ENCODE data around the gene SLC23A1. TPM values are rescaled to one million over a fixed set of nuclear protein-coding genes. Genes with fewer than 3 reads are reported as not detected.
"Not testable (repeated sequence)": the region's sequence is repeated elsewhere in the genome, so short reads cannot be mapped to it uniquely, and the experiment has no call there.

Gene SLC23A1
- total and polyA plus RNA-seq, 11 donors: not detected

- peak overlapping the region in 1 of 12 donors; percentile 16 for H3K4me3 ChIP-seq
- H3K27ac ChIP-seq: peak overlapping the region in 4 of 12 donors; percentile 1 to 16 (median 6)
- peaks cover 2 to 73% (median 48%) of the 10 kb centered on the region in 12 donors for H3K4me1 ChIP-seq
- ATAC-seq (peak in 3 of 4 donors; percentile 14 to 41 (median 17)), DNase-seq (peak in 1 of 5 donors; percentile 60)
- peaks cover 0 to 10% (median 0%) of the 10 kb centered on the region in 9 donors for H3K27me3 ChIP-seq
- TF ChIP-seq POLR2A (IDR thresholded peaks at IDR 0.05) (no peak), CTCF (IDR thresholded peaks at IDR 0.05) (no peak)
- no peaks in the 10 kb centered on the region for H3K9me3 ChIP-seq
- WGBS, 4 donors: 10 to 33% (median 12%) methylated on average over 7 to 8 of the region's 8 CpGs
- H3K36me3 ChIP-seq: peaks cover 0 to 14% (median 0%) of the 10 kb centered on the region in 9 donors
- intact Hi-C loops (cut with DNase I): loop anchor here in 1 of 10 donors (5.0 kb wide), 1 partner anchor 34 kb away; no protein-coding TSS in a partner anchor
Measured at GRCh38 chr5:139388198-139388821, 5.2 kb upstream of the SLC23A1 start.

GRCh38 chr5:139387611-139388197 lies 4.6 kb upstream of the SLC23A1 start:
- H3K4me3 ChIP-seq: no peak overlapping the region
- TF ChIP-seq POLR2A (IDR thresholded peaks at IDR 0.05) (no peak), CTCF (IDR thresholded peaks at IDR 0.05) (no peak)
- peaks cover 0 to 11% (median 0%) of the 10 kb centered on the region in 9 donors for H3K36me3 ChIP-seq
- ATAC-seq (no peak), DNase-seq (peak in 1 of 5 donors; percentile 21)
- peaks cover 2 to 66% (median 43%) of the 10 kb centered on the region in 12 donors for H3K4me1 ChIP-seq
- no peaks in the 10 kb centered on the region for H3K9me3 ChIP-seq
- H3K27ac ChIP-seq: peak overlapping the region in 2 of 12 donors; percentile 2 to 10
- 56 to 83% (median 59%) methylated on average over 4 to 10 of the region's 10 CpGs for WGBS, 4 donors
- peaks cover 0 to 4% (median 0%) of the 10 kb centered on the region in 9 donors for H3K27me3 ChIP-seq
- intact Hi-C loops (cut with DNase I): loop anchor here in 1 of 10 donors (5.0 kb wide), 1 partner anchor 35 kb away; no protein-coding TSS in a partner anchor

GRCh38 chr5:139386956-139387355 lies 3.9 kb upstream of the SLC23A1 start:
- 91 to 97% (median 96%) methylated on average over 10 of the region's 10 CpGs for WGBS, 4 donors
- not testable (repeated sequence) for H3K36me3 ChIP-seq, H3K27ac ChIP-seq, H3K9me3 ChIP-seq, H3K27me3 ChIP-seq, H3K4me3 ChIP-seq, ATAC-seq
- H3K4me1 ChIP-seq: peaks cover 2 to 62% (median 36%) of the 10 kb centered on the region in 12 donors
- DNase-seq: peak in 1 of 5 donors; percentile 9
- intact Hi-C loops (cut with DNase I): loop anchor here in 1 of 10 donors (5.0 kb wide), 1 partner anchor 35 kb away; no protein-coding TSS in a partner anchor

GRCh38 chr5:139386050-139386438 lies 2.9 kb upstream of the SLC23A1 start:
- Histone ChIP-seq H3K27ac (no peak overlapping the region), H3K4me3 (no peak overlapping the region), H3K27me3 (no peaks in the 10 kb centered on the region), H3K4me1 (peaks cover 0 to 53% (median 28%) of the 10 kb centered on the region in 12 donors), H3K36me3 (peaks cover 0 to 4% (median 0%) of the 10 kb centered on the region in 9 donors), H3K9me3 (no peaks in the 10 kb centered on the region)
- ATAC-seq: no peak
- WGBS, 4 donors: 87 to 96% (median 93%) methylated on average over 5 of the region's 5 CpGs
- intact Hi-C loops (cut with DNase I): loop anchor here in 1 of 10 donors (5.0 kb wide), 1 partner anchor 36 kb away; no protein-coding TSS in a partner anchor
- TF ChIP-seq CTCF (IDR thresholded peaks at IDR 0.05) (no peak), POLR2A (IDR thresholded peaks at IDR 0.05) (no peak)
- peak in 1 of 5 donors; percentile 2 for DNase-seq
